Muscle of arm (tissue), 12 donors: ENCODE results near the gene MTHFD2. TPM values are rescaled to one million over a fixed set of nuclear protein-coding genes. Genes with fewer than 3 reads are reported as not detected.

Source experiments
- DNase-seq: peaks from one replicate; pipeline ENCODE4 v3.0.0-alpha.2; 2013
- polyA plus RNA-seq, 12 donors: library from polyadenylated mRNA; unstranded; fragments of 120-200 nt; gene quantifications; one replicate each; pipeline ENCODE4 v1.2.1, GENCODE V29; 2013; ENCODE audit not compliant: insufficient read length in 12 of 12

The MTHFD2 gene
- polyA plus RNA-seq, 12 donors, result 17.3 to 40.7 (median 27.4) TPM; not detected in 1

GRCh38 chr2:74259733-74260132, 61.3 kb downstream of the MTHFD2 start:
- DNase-seq, result no peak

DNA sequence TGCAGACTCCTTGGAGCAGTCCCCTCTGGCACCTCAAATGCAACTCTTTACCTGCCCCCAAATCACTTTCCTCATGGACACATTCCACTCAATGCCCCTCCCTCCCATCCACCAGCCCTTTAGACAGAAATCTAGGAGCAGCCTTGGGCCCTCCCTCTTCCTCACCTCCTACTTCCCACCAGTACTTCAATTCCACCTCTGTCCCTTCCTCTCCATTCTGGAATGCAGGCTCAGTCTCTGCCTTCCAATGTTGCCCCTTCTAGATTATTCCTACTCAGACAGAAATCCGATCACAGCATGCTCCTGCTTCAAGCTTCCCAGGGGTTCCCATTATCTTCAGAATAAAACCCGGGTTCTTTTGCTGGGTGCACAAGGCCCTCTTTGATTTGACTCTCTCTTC, 62.1 kb downstream of the MTHFD2 start:
- no peak for DNase-seq

DNA sequence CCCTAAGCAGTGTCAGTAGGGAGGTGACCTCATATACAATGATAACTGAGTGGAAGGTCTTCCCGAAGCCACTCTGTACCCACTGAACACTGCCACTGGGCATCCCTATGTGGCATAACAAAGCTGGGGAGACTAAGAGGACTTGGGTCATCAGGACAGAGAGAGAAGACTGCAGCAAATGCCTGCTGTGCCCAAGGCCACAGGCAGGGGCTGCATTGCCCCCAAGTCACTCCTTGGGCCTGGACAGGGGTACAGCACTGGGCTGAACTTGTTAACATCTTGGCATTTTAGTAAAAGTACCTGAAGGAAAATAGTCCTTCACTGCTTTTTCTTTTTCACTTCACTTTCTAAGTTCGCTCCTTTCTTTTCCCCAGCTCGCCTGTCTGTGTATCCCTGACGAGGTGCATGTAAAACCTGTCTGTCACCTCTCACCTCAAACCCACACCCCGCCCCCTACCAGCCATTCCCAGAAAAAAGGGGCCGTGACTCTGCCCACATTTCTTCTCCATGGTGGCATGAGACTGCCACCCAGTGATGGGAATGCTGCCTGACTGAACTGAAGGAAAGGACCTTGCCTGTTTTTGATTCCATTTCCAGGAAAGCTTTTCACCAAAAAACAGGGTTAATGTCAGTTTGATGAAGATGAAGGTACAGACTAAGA, 62.9 kb downstream of the MTHFD2 start:
- DNase-seq, result no peak

DNA sequence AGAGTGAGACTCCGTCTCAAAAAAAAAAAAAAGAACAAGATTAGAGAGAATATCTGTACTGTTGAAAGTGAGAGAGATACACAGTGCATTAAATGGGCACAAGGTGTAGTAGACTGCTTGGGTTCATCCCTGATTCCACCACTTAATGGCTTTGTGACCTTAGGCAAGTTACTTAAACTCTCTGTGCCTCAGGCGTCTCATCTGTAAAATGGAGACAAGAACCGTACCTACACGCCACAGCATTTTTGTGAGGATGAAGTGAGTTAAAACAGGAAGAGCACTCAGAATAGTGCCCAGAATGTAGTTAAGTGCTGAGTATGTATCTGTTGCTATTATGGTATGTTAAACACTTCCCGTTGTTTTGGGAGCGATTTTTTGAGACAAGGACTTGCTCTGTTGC, 64.3 kb downstream of the MTHFD2 start:
- DNase-seq, result no peak

- no peak for DNase-seq
These were observed 65.9 kb downstream of the MTHFD2 start for GRCh38 chr2:74264281-74264680.

GRCh38 chr2:74267068-74267467, 68.7 kb downstream of the MTHFD2 start:
- DNase-seq, result no peak

Other genes with a start within 250 kb of the MTHFD2 start
- 10 to 100 TPM in 5 of 12 donors, 1 to 10 TPM in 6, not detected in 1; 7.8 to 17.3 (median 9.6) TPM for gene TET3, start 213.7 kb upstream of the MTHFD2 start, polyA plus RNA-seq
- gene BOLA3, start 50.7 kb upstream of the MTHFD2 start, polyA plus RNA-seq, result 10 to 100 TPM in 11 of 12 donors, not detected in 1; 21.5 to 28.1 (median 24.5) TPM
- 10 to 100 TPM in 11 of 12 donors, not detected in 1; 41.6 to 81.4 (median 57.0) TPM for gene MOB1A, start 19.7 kb upstream of the MTHFD2 start, polyA plus RNA-seq
- gene SLC4A5, start 144.8 kb downstream of the MTHFD2 start, polyA plus RNA-seq, result 10 to 100 TPM in 1 of 12 donors, 1 to 10 TPM in 10, not detected in 1; 1.4 to 12.3 (median 2.4) TPM
- 100 to 1,000 TPM in 4 of 12 donors, 10 to 100 TPM in 7, not detected in 1; 81.5 to 146 (median 93.2) TPM for gene DCTN1, start 181.7 kb downstream of the MTHFD2 start, polyA plus RNA-seq
- 1 to 10 TPM in 10 of 12 donors, not detected in 2; 1.6 to 3.8 (median 2.0) TPM for gene C2orf81, start 223.0 kb downstream of the MTHFD2 start, polyA plus RNA-seq
- gene WDR54, start 223.1 kb downstream of the MTHFD2 start, polyA plus RNA-seq, result 10 to 100 TPM in 6 of 12 donors, 1 to 10 TPM in 5, not detected in 1; 7.6 to 19.8 (median 10.0) TPM
- 10 to 100 TPM in 11 of 12 donors, not detected in 1; 32.5 to 58.4 (median 47.7) TPM for gene RTKN, start 243.3 kb downstream of the MTHFD2 start, polyA plus RNA-seq